Renal pelvis (tissue), 4 donors: ENCODE measurements around the gene BLOC1S2. TPM values are rescaled to one million over a fixed set of nuclear protein-coding genes. Genes with fewer than 3 reads are reported as not detected.

Experiments used
- DNase-seq: peaks from one replicate; pipeline ENCODE4 v3.0.0-alpha.2; 2013
- polyA plus RNA-seq, 3 donors: library from polyadenylated mRNA; unstranded; fragments of 120-200 nt; gene quantifications; one replicate each; pipeline ENCODE4 v1.2.1, GENCODE V29; 2013; ENCODE audit not compliant: insufficient read length in 3 of 3

The BLOC1S2 gene
- polyA plus RNA-seq, 3 donors: 32.9 to 36.3 (median 34.7) TPM

GRCh38 chr10:100223879-100224278 lies 62.6 kb downstream of the BLOC1S2 start:
- DNase-seq: no peak

Other genes with a start within 250 kb of the BLOC1S2 start
- gene CPN1, start 204.8 kb downstream of the BLOC1S2 start, polyA plus RNA-seq: 1 to 10 TPM; 2.3 to 3.8 (median 3.8) TPM
- gene ERLIN1, start 100.7 kb downstream of the BLOC1S2 start, polyA plus RNA-seq: 10 to 100 TPM; 51.0 to 52.8 (median 52.0) TPM
- gene CHUK, start 57.1 kb downstream of the BLOC1S2 start, polyA plus RNA-seq: 10 to 100 TPM; 24.3 to 30.2 (median 29.3) TPM
- gene CWF19L1, start 19.0 kb downstream of the BLOC1S2 start, polyA plus RNA-seq: 10 to 100 TPM; 27.2 to 35.0 (median 31.5) TPM
- gene PKD2L1, start 43.5 kb upstream of the BLOC1S2 start, polyA plus RNA-seq: under 1 TPM in 2 of 3 donors, not detected in 1; 0.11 to 0.47 TPM
- 10 to 100 TPM; 42.6 to 51.5 (median 45.8) TPM for gene SCD, start 60.6 kb upstream of the BLOC1S2 start, polyA plus RNA-seq
- under 1 TPM; 0.69 to 0.98 (median 0.74) TPM for gene WNT8B, start 176.3 kb upstream of the BLOC1S2 start, polyA plus RNA-seq
- gene SEC31B, start 233.2 kb upstream of the BLOC1S2 start, polyA plus RNA-seq: 10 to 100 TPM; 13.9 to 30.7 (median 22.2) TPM
- 100 to 1,000 TPM; 187 to 219 (median 199) TPM for gene NDUFB8, start 243.2 kb upstream of the BLOC1S2 start, polyA plus RNA-seq
- 10 to 100 TPM; 42.3 to 49.7 (median 44.3) TPM for gene HIF1AN, start 249.3 kb upstream of the BLOC1S2 start, polyA plus RNA-seq